Endothelial cell of umbilical vein (primary cell): ENCODE data around the gene CNTN6. TPM values are rescaled to one million over a fixed set of nuclear protein-coding genes. Genes with fewer than 3 reads are reported as not detected.

ENCODE experiments used
- BruUV-seq: library from RNA; stranded (reverse); fragments of 400-500 nt; replicated peaks from 2 replicates; lab custom pipeline; 2021; lab: Mats Ljungman, UMichigan
- CTCF ChIA-PET: fragments of 300-600, 350-600 bp; sonication (Branson Sonifier 250); formaldehyde crosslinking; loops from one replicate; lab custom pipeline; 2021; ENCODE audit warnings: antibody characterized with exemption, inconsistent platforms; lab: Charles Lee
- POLR2A ChIA-PET: fragments of 300-600, 350-600 bp; sonication (Branson Sonifier 250); formaldehyde crosslinking; loops from one replicate; lab custom pipeline; 2021; ENCODE audit warnings: antibody characterized with exemption, inconsistent platforms; lab: Charles Lee
- DNase-seq: peaks from one replicate; pipeline ENCODE4 v3.0.0-alpha.2; 2011; ENCODE audit warnings: low read depth, low spot score
- FAIRE-seq: peaks from 2 replicates; lab custom pipeline; 2011; peaks lifted over from hg19 to GRCh38; lab: Jason Lieb, UNC
- H2AFZ ChIP-seq: 2 replicates; pipeline ENCODE4 v1.6.0; 2012; ENCODE audit warnings: low read depth, low read length, control low read depth, inconsistent platforms
- H3K27ac ChIP-seq: 2 replicates; pipeline ENCODE4 v1.5.1; 2011; ENCODE audit warnings: low read depth, mild to moderate bottlenecking, control low read depth, low read length, moderate library complexity; ENCODE audit not compliant: insufficient read depth
- H3K27me3 ChIP-seq, 2 experiments: 2 replicates each; pipeline versions ENCODE4 v1.6.0 to v1.6.1; 2011; ENCODE audit warnings: low read length in 2 of 2, mixed read lengths in 1 of 2; ENCODE audit not compliant: control insufficient read depth in 2 of 2, insufficient read depth in 2 of 2
- H3K36me3 ChIP-seq, 2 experiments: 2 replicates in 1 of 2; 3 replicates in 1 of 2; pipeline ENCODE4 v1.5.1; 2011; ENCODE audit warnings: low read length in 2 of 2, mild to moderate bottlenecking in 1 of 2, moderate library complexity in 1 of 2; ENCODE audit not compliant: control insufficient read depth in 2 of 2, insufficient read depth in 2 of 2; ENCODE audit errors: extremely low read depth in 1 of 2
- H3K4me1 ChIP-seq: 3 replicates; pipeline ENCODE4 v1.5.1; 2011; ENCODE audit warnings: mild to moderate bottlenecking, low read length; ENCODE audit not compliant: control insufficient read depth, insufficient read depth; ENCODE audit errors: extremely low read depth
- H3K4me2 ChIP-seq: 2 replicates; pipeline ENCODE4 v1.6.1; 2011; ENCODE audit warnings: low read length, control low read depth, mixed read lengths; ENCODE audit not compliant: insufficient read depth
- H3K4me3 ChIP-seq, 3 experiments: fragments of 200-600 bp in 1 of 3; sonication (generic), shearing (Covaris generic) in 1 of 3; replicated peaks in 1 of 3; 2 replicates each; pipeline ENCODE4 v1.5.1; 2011 to 2016; ENCODE audit warnings: control low read depth in 3 of 3, low read length in 3 of 3, mild to moderate bottlenecking in 2 of 3, inconsistent platforms in 1 of 3, low read depth in 1 of 3, moderate library complexity in 1 of 3; ENCODE audit not compliant: insufficient read depth in 1 of 3
- H3K79me2 ChIP-seq: 2 replicates; pipeline ENCODE4 v1.6.0; 2012; ENCODE audit warnings: low read length, inconsistent platforms; ENCODE audit not compliant: control insufficient read depth, insufficient read depth
- H3K9ac ChIP-seq: replicated peaks from 2 replicates; pipeline ENCODE3; 2011; ENCODE audit warnings: low read length, control low read depth; ENCODE audit not compliant: insufficient read depth; ENCODE audit errors: extremely low read depth
- H3K9me1 ChIP-seq: replicated peaks from 3 replicates; pipeline ENCODE4 v1.6.0; 2011; ENCODE audit warnings: mild to moderate bottlenecking, low read length; ENCODE audit not compliant: control insufficient read depth, insufficient read depth; ENCODE audit errors: extremely low read depth
- H3K9me3 ChIP-seq: replicated peaks from 2 replicates; pipeline ENCODE4 v1.5.1; 2012; ENCODE audit warnings: low read length, inconsistent platforms; ENCODE audit not compliant: control insufficient read depth, insufficient read depth
- H4K20me1 ChIP-seq: replicated peaks from 2 replicates; pipeline ENCODE3; 2011; ENCODE audit warnings: mild to moderate bottlenecking, low read length; ENCODE audit not compliant: control insufficient read depth, insufficient read depth; ENCODE audit errors: extremely low read depth
- EZH2 ChIP-seq: IDR thresholded peaks from 2 replicates; pipeline ENCODE4 v1.6.1; 2012; ENCODE audit warnings: borderline replicate concordance, low read depth, mild to moderate bottlenecking, moderate library complexity, low read length, inconsistent platforms; ENCODE audit not compliant: severe bottlenecking
- FOS ChIP-seq: IDR thresholded peaks from 2 replicates; pipeline ENCODE4 v1.6.1; 2011; ENCODE audit warnings: mild to moderate bottlenecking, low read length, moderate library complexity, borderline replicate concordance; ENCODE audit not compliant: insufficient read depth
- GATA2 ChIP-seq: IDR thresholded peaks from 2 replicates; pipeline ENCODE4 v1.7.0; 2011; ENCODE audit warnings: low read depth, mild to moderate bottlenecking, moderate library complexity, mixed read lengths, low read length; ENCODE audit not compliant: insufficient read length, insufficient read depth
- JUN ChIP-seq: IDR thresholded peaks from 2 replicates; pipeline ENCODE4 v1.6.1; 2011; ENCODE audit warnings: borderline replicate concordance, low read depth; ENCODE audit not compliant: insufficient read length, insufficient read depth
- MAX ChIP-seq: IDR thresholded peaks from 2 replicates; pipeline ENCODE4 v1.6.1; 2011; ENCODE audit not compliant: insufficient read depth, insufficient read length
- MYC ChIP-seq: IDR thresholded peaks from one replicate; pipeline ENCODE4 v1.6.1; 2011; ENCODE audit warnings: mild to moderate bottlenecking, low read depth, low read length
- POLR2A ChIP-seq: IDR thresholded peaks from 2 replicates; pipeline ENCODE4 v1.6.1; 2012; ENCODE audit warnings: low read depth, mild to moderate bottlenecking, control low read depth, low read length
- POLR2AphosphoS5 ChIP-seq: IDR thresholded peaks from 2 replicates; pipeline ENCODE4 v1.6.1; 2012; ENCODE audit warnings: low read depth, mild to moderate bottlenecking, control low read depth, low read length, moderate library complexity; ENCODE audit not compliant: insufficient read depth
- dilution Hi-C: fragments of 300-500 bp; cut with MboI; formaldehyde crosslinking; loops from one replicate; pipeline ENCODE4 v1.15.0; 2019; ENCODE audit warnings: low sequenced_read_pairs; ENCODE audit not compliant: extremely low pct_ligation_motif_present
- intact Hi-C: fragments of 100-400 bp; cut with micrococcal nuclease; formaldehyde crosslinking; loops from one replicate; pipeline ENCODE4 v1.10.0; 2022
- polyA plus RNA-seq, 4 experiments: library from polyadenylated mRNA; depleted of rRNA in 3 of 4; stranded (reverse) in 3 of 4; unstranded in 1 of 4; fragments of >200 nt; gene quantifications; 2 replicates each; pipeline versions ENCODE4 v1.2.1 to v1.2.3, GENCODE V29; 2011 to 2012; ENCODE audit warnings: missing spikeins in 1 of 4
- total RNA-seq: library from RNA; stranded (reverse); gene quantifications from 2 replicates; pipeline ENCODE4 v1.2.3, GENCODE V29; 2021
- TF ChIP-seq, protein P1 (sequence below), 2 donors: IDR thresholded peaks; 1 replicate in 1 of 2; 2 replicates in 1 of 2; pipeline ENCODE4 v1.5.1; 2011; ENCODE audit warnings: low read length in 2 of 2, mild to moderate bottlenecking in 2 of 2, moderate library complexity in 2 of 2, control low read depth in 1 of 2, inconsistent platforms in 1 of 2, low read depth in 1 of 2; ENCODE audit not compliant: insufficient read depth in 1 of 2; ENCODE audit errors: extremely low read depth in 1 of 2

CNTN6 gene
- total and polyA plus RNA-seq, 2 donors (not counting 3 experiments of a cell fraction or from before 2014, with no cell fraction given), result not detected

- intact Hi-C loops (no loop called here), dilution Hi-C loops (no loop called here)
- Histone ChIP-seq H3K27me3 (no peaks in the 10 kb centered on the region), H3K9ac (no peak overlapping the region), H3K9me3 (no peaks in the 10 kb centered on the region), H3K79me2 (no peaks in the 10 kb centered on the region), H4K20me1 (no peaks in the 10 kb centered on the region), H3K36me3 (no peaks in the 10 kb centered on the region), H3K4me1 (no peaks in the 10 kb centered on the region), H2AFZ (no peak overlapping the region), H3K4me2 (no peak overlapping the region), H3K27ac (no peak overlapping the region), H3K9me1 (no peaks in the 10 kb centered on the region), H3K4me3 (no peak overlapping the region)
- no peak for DNase-seq
- no peak for TF ChIP-seq JUN
- TF ChIP-seq MAX, result no peak
- TF ChIP-seq MYC, result no peak
- no peak for TF ChIP-seq GATA2
- TF ChIP-seq FOS, result no peak
- TF ChIP-seq EZH2, result no peak
- TF ChIP-seq POLR2A, result no peak
- TF ChIP-seq, protein P1, sequence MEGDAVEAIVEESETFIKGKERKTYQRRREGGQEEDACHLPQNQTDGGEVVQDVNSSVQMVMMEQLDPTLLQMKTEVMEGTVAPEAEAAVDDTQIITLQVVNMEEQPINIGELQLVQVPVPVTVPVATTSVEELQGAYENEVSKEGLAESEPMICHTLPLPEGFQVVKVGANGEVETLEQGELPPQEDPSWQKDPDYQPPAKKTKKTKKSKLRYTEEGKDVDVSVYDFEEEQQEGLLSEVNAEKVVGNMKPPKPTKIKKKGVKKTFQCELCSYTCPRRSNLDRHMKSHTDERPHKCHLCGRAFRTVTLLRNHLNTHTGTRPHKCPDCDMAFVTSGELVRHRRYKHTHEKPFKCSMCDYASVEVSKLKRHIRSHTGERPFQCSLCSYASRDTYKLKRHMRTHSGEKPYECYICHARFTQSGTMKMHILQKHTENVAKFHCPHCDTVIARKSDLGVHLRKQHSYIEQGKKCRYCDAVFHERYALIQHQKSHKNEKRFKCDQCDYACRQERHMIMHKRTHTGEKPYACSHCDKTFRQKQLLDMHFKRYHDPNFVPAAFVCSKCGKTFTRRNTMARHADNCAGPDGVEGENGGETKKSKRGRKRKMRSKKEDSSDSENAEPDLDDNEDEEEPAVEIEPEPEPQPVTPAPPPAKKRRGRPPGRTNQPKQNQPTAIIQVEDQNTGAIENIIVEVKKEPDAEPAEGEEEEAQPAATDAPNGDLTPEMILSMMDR (IDR thresholded peaks at IDR 0.05; ENCODE audit: extremely low read depth in 1 of 2, insufficient read depth in 1 of 2, low read depth in 1 of 2, low read length in 2 of 2), result no peak
- TF ChIP-seq POLR2AphosphoS5, result no peak
- BruUV-seq, result no TSS peak
- no peak for FAIRE-seq
- POLR2A ChIA-PET, result no interaction called here
- CTCF ChIA-PET, result no interaction called here
Observed at GRCh38 chr3:1447452-1447851, 354.6 kb downstream of the CNTN6 start.
